Epidermal melanocyte (primary cell): Measurements from ENCODE around the gene PRDM11.
A peak's percentile ranks its signal among the peaks of the same experiment; 100 is the strongest.

Source experiments
- DNase-seq: peaks from one replicate; pipeline ENCODE4 v3.0.0; 2011; ENCODE audit warnings: low spot score; ENCODE audit not compliant: insufficient read length

Gene PRDM11

DNA sequence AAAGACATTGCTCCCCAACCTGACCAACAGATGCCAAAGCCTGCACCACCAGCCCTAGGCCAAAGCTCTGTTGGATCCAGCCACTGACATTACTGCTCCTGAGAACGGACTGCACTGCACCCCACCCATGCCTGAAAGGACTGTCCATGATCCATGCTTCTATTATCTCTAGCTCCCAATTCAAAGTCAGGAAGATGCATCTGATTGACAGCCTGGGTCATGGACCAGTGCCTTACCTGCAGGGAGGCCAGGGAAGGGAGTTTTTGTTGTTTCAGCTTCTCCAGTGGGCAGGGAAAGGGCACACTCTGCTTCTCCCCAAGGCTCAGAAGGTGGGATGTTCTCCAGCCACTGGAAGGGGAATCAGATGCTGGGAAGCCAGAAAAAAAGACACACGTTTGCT, 4.8 kb upstream of the PRDM11 start:
- no peak for DNase-seq

DNA sequence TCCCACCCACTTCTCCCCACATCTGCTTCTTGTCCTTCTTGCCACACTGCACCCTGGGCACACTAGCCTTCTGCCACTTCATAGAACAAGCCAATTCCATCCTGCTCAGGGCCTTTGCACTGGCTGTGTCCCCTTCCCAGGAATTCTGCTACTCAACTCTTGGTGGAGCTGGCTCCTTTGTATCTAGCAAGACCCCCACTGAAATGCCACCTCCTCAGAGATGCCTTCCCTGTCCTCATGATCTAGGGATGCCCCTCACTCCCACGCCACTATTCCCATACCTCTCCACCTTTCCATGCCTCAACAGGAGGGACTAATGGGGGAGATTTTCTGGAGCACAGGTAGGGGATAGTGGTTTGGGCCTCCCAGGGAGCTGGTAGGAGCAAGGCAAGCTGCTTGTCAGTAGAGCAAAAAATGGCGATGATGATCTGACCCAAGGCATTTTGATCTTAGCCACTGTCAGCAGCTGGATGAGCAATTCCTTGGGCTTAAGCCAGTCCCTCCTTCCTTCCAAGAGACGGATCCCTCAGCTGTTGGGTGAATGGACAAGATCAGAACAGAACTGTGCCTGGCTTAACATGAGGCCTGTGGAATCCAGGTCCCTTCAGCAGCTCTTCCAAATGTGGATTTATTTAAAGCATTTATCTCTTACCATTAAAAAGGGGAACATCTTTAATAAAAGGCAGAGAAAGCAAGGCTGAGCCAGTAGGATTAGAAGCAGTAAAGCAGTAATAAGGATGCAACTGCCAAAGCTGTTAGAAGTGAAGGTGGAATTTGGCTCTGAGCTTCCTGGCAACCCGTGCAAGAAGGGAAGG, 4.0 kb upstream of the PRDM11 start:
- no peak for DNase-seq

DNA sequence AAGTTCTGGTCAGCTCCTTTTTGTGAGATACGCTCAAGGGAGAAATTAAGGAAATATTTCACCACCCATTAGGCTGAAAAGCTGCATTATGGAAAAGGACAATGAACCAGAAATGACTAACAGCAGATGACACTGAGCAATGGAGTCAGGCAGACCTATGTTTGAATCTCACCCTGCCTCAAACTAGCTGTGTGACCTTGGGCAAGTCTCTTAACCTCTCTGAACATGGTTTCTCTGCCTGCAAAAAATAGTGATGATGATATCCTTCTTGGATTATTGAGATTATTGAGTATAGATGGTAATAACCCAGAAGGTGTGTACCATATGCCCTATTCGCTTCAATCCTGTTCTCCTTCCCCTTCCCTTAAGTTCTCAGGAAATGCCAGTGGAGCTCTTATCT, 2.9 kb upstream of the PRDM11 start:
- DNase-seq = no peak

DNA sequence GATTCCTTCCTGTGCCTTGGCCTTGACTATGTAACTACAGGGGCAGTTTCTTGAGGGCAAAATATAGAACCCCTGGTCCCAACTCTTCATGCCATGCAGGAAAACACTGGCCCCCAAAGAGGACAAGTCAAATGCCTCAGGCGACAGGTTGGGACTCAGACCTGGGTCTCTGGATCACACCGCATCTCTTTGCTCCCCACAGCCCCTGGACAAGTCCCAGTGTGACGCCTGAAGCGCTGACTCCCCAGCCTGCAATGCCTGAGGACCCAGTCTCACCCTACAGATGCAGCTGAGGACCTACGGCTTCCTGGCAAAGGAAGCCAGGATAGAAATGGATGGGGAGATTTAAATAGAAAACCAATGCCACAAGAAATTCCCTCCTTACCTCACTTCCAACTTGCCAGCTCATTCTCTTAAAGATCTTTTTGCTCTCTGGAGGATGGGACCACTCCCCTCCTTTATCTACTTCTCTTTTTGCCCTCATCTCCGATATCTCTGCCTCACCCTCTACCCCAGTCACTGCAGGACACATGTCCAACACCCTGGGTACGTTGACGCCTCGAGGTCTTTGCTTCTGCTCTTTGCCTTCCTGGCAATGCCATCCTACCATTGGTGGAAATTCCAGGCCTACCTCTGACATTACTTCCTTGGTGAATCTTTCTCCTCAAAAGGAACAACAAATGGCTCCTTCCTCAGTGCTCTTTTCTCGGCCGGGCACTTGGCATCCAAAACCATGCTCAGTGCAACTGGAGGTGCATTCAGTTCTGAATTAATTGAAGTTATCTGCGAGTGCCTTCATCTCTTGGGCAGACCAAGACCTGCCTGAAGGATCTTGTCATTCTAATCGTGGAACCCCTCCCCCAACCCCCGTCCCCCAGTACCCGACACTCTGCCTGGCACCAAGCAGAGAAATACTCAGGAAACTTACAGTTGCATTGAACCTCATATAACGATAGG, 2.0 kb upstream of the PRDM11 start:
- DNase-seq = no peak

DNA sequence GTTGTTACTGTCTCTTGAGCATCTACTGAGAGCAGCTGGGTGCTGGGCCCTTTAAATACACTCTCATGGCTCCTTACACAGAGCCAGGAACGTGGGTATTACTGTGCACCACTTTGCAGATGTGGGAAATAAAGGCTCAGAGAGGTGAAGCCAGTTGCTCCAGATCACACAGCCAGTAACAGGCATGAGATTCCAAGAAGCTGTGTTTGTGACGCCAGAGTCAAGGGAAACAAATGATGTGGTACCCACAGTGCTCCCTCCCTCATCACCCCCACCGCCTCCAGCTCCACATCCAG, 1.4 kb upstream of the PRDM11 start:
- no peak for DNase-seq

DNA sequence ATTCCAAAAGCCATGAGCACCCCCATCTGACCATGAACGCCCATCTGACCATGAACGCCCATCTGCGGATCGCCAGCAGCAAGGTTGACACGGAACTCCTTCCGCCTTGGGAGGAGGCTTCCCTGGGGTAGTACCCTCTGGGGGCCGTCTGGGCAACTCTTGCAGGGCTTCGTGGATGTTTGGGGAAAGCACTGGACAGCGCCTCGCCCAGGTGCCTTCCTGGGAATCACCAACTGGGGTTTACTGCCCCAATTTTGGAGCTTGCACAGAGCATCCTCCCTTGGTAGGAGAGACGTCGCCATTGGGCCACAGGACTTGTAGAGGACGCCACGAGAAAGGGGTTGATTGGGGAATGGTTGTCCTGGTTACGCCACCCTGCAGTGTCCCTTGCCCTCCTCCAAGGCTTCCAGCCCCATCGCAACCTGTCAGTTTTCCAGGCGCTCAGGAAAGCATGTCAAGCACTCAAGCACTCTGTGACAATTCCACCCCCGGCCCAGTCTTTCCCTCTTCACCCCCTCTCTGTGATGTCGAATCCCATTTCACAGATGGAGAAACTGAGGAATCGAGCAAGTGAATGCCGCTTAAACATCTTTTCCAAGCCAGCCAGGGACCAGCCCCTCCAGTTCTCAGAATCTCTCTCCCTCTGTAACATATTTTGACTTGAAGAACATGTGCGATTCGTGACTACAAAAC, 914 bp upstream of the PRDM11 start:
- DNase-seq = no peak

DNA sequence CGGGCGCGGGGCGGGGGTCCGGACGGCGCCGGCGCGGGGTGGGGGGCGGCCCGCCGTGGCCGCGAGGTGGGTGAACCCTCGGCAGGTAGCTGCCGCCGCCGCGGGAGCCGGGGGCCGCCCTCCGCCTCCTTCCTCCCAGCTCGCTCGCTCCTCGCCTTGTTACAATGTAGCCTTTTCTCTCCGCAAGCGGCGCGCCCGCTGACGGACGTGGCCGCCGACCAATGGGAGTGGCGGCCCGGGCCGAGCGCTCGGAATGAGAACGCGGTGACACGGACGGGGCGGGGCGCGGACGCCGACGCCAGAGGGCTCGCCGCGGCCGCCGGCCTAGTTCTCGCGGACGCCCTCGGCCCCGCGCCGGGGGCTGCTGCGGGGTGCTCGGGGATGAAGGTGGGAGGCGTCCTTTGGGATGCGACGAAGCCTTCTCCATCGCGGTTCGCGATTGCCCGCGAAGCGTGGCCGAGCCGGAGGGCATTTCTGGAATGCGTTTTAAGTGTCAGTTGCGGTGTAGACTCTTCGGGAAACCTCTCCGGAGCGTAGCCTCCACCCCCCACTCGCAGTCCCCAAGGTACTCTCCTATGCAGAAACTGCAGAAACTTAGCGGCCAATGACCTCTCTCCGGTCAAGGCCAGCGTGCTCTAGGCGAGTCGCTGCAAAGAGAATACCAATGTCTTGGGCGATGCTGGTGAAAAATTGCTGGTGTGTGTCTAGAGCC, 734 bp downstream of the PRDM11 start:
- DNase-seq = peak; percentile 99

DNA sequence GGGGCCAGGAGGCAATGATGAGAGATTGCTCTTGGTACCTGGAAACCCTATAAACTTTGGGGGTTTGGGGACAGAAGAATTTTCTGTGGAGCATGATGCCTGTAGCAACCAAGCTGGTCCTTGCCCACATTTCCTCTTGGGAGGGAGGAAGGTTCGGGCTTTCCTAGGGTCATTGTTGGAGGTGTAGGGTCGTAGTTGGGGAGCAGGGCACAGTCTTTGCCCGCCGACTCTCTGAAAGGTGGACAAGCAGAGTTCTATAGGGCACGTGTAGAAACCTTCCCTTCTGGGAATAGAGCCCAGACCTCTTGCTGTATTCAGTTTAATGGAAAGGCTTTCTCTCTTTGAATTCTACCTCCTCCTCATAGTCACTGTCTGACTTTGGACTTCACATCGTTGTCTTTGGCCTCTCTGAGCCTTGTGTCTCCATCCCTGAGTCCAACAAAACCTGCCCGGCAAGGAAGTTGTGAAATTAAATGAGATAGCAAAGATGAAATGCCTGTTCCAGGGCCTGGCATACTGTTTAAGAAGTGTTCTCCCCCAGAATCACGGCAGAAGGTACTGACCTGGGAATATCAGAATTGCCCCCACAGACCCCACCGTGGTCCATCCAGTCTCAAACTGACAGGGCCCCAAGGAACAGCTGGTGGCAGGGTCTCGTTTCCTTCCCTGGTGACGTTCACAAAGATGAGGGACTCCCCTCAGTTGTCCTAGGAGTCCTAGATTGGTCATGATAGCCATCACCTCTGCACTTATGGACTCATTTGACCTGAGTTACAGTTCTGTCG, 1.6 kb downstream of the PRDM11 start:
- no peak for DNase-seq

DNA sequence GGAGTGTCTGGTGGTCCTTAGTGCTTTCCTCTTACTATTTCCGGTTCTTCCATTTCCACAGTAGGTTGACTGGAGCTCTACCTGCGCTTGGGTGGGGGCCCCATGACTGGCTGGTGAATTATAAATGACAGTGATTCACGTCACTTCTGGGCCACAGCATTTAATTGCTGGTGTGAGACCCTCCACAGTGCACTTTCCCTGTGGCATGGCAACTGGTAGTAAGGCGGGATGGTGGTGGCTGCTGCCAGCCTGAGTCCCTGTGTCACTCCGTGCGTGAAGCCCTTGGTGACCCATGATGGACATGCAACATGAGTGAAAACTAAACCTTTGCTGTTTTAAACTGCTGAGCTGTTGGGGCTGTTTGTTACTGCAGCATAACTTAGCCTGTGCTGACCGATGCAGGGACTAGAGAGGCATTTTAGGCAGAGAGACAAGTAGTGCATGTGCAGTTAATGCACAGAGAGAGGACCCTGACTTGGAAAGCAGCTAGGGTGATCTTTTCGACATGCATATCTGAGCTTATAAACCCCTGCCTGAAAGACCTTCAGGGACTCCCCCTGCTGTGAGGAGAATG, 3.1 kb downstream of the PRDM11 start:
- DNase-seq = no peak

DNA sequence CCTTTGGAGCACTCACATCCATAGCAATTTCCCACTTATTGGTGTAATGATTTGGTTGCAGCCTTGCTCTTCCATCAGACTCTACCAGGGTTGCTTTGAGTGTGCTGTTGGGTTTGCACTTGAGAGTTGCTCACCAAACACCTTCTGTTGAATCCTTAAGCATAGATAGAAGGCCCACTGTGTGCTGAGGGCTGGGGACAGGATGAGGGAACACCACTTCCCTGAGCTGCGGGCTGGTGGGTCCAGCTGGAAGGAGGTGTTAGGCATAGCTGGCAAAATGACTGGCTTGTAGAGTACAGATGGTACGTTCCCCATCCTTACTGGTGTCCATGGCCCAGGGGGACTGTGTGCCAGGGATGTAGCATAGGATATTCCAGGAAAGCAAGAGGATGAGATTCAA, 3.9 kb downstream of the PRDM11 start:
- no peak for DNase-seq

DNA sequence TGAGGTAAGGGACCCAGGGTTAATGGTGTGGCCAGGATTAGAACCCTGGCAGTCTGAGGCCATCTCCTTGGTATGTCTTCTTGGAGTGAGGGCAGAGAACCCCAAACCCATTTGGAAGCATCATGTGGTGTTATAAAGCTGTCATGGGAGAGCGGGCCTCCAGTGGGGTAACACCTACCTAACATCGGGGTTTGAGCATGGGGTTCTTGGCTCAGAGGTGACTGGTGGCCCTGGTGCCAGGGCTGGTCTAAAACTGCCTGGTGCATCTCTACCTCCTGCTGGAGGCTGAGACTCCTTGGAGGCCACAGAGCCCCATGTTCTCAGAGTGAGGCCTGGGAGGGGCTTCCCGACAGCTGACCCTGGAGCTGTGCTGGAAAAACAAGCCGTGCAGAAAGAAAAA, 4.5 kb downstream of the PRDM11 start:
- no peak for DNase-seq

DNA sequence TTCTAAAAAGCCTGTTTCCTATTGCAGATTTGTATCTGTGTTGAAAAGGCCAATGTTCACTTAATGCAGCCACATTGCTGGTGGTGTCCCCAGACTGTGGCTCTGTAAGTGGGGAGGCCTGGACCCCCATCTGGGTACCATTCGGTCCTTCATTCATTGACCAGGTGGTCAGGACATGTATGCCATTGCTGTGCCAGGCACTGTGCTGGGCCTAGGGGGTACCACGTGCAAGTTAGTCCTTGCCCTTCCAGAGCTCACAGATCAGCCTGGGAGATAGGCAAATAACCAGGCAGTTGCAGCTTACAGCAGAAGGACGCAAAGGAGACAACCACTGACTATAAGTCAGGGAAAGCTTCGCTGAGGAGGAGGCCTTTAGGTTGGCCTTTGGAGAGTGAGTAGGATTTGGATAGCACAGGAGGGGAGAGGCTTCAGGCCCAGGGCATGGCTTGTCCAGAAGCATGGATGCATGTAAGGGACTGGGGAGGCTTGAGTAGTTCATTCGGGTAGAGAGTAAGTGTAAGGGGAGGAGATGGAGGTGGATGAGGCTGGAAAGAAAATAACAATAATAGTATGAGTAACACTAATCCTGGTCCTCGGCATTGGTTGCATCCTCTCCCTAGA, 5.0 kb downstream of the PRDM11 start:
- DNase-seq = no peak

DNA sequence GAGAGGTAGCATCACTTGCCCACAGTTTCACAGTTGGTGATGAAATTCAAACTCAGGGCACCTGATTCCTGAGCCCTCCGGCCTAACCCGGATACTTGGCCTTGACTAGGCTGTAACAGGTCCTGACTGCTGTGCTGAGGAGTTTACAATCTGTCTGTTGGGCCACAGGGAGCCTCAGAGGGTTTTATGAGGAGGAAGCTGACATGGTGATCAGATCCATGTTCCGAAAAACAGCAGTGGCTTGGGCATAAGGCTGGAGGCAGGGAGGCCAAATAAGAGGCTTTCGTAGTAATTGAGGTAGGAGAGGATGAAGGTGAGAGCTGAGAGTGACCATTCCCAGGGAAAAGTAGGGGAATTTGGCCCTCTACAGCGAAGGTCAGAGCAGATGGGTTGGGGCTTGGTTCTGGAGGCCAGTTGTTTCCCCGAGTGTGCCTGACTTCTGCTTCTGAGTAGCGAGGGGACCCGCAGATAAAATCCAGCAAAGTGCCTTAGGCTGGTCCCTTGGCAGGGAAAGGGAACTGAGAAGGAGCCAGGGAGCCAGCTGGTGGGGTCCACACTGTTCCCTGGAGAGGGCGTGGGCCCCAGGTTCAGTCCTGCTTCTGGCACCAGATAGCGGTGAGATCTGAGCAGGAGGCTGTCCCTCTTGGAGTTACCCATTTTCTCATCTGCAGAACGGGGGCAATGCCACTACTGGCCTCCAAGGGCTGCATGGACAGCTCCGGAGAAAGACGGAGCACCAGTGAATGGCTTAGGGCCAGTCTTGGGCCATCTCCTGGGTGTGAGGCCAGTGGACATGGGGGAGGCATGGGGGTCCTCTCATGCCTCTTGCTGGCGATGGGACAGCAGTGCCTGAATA, 6.5 kb downstream of the PRDM11 start:
- DNase-seq = no peak

DNA sequence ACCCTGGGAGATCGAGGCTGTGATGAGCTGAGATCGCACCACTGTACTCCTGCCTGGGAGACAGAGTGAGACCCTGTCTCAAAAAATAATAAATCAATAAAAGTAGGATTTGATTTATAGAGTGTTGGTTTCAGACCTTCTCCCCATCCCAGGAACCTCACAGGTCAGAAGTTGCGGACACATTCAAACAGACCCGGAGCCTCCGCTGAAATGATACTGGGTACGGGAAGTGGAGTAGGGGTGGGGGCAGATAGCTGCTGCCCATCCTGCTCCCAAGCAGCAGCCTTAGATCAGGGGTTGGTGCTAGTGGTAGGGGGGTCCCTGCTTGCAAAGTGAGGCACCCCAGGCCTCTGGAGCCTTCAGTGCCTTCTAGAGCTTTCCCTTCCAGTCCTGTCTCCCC, 7.8 kb downstream of the PRDM11 start:
- DNase-seq = no peak

DNA sequence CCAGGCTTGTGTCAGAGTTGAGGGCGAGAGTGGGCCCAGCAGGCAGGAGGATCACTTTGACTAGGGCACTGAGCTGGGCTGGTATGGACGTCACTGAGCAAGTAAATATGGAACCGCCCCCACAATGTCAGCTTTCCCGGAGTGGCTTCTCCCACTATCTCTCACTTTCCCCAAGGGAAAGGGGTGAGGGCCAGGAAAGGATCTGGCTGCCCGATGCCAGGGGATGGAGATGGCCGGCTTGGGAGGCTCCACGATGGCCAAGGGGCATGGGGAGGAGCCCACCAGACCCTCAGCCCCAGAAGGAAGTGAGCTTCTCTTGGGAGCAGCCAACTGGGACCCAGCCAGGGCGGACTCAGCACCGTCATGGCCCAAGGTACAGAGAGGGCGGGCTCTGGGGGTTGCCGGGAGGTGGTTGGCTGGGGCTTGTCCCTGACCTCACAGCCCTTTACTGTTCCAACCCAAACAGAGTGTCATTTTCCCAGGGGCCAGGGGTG, 8.7 kb downstream of the PRDM11 start:
- DNase-seq = no peak

DNA sequence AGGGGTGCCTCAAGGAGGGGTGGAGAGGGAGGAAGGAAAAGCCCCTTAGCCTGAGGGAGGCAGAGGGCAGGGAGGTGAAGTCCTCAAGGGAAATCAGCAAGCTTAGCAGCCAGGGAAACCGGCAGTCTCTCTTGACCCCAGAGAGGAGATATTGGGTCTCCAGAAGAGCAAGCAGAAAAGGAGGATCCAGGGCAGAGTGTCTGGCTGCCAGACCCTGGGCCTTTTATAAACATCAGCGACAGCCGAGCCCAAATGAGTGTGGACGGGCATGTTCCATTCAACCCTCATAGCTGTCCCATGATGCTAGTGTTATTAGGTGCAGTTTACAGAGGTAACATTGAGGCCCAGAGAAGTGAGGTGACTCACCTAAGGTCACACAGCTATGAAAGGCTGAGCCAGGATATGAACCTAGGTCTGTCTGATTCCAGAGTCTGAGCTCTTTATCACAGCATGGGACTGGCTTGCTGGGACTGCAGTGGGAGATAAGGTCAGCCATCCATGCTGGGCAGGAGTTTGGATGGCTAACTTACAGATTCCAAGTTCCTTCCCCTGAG, 9.3 kb downstream of the PRDM11 start:
- DNase-seq = no peak

DNA sequence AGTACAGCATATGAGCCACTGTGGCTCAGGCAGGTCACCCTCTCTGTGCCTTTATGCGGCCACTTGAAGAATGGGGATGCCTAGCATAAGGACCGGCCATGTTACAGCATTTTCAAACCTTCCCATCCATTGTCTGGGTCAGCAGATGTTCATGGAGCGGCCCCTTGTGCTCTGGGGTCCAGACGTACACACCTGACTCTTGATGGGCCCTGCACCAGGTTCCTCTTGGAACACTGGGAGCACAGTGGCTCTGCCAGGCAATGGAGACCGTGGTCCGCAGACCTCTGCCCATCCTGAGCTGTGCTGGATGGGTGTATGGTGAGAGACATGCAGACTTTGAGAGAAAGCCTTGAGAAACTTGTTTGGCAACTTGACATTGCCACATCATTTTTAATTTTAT, 9.8 kb downstream of the PRDM11 start:
- no peak for DNase-seq

DNA sequence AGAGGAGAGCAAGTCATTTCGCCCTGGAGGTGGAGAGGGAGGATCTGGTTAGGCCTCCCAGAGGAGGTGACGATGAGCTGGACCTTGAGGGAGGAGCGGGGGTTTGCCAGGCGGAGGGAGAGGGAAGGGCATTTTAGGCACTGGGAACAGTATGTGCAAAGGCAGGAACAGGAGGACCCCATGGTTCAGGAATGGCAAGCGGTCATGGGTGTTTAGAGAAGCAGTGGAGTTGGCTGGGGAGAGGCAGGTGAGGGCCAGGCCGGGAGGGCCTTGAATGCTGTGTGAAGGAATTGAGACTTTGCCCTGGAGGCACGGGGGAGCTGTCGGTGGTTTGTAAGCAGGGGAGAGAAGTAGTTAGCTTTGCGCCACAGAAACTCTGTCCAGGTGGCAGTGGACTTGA, 10.3 kb downstream of the PRDM11 start:
- DNase-seq = no peak
